GM23338 (cell line): Measurements from ENCODE around the gene ICAM1. TPM values are rescaled to one million over a fixed set of nuclear protein-coding genes. Genes with fewer than 3 reads are reported as not detected.

Experiments used
- ATAC-seq: fragments of 200-7000 bp; cut with Tn5 transposase; 3 replicates; pipeline ENCODE4 v1.9.1; 2020
- DNase-seq: peaks from one replicate; pipeline ENCODE4 v3.0.0-alpha.2; 2015; ENCODE audit warnings: low spot score
- H2AFZ ChIP-seq: fragments of 200-600 bp; sonication (generic); 2 replicates; pipeline ENCODE4 v1.8.0; 2016; ENCODE audit warnings: antibody characterized with exemption, mild to moderate bottlenecking, moderate library complexity
- H3F3A ChIP-seq: fragments of 200-600 bp; sonication (generic); replicated peaks from 2 replicates; pipeline ENCODE4 v1.8.0; 2017; ENCODE audit warnings: antibody characterized with exemption, mixed run types, low read depth
- H3K27ac ChIP-seq: fragments of 200-600 bp; sonication (generic); 2 replicates; pipeline ENCODE4 v1.6.1; 2016; ENCODE audit warnings: low read depth
- H3K27me3 ChIP-seq: fragments of 200-600 bp; sonication (generic); 2 replicates; pipeline ENCODE4 v1.8.0; 2016; ENCODE audit warnings: mild to moderate bottlenecking, mixed run types, moderate library complexity; ENCODE audit not compliant: insufficient read depth
- H3K36me3 ChIP-seq: fragments of 200-600 bp; sonication (generic); 2 replicates; pipeline ENCODE4 v1.8.0; 2016; ENCODE audit warnings: mild to moderate bottlenecking; ENCODE audit not compliant: insufficient read depth
- H3K4me1 ChIP-seq: fragments of 200-600 bp; sonication (generic); 2 replicates; pipeline ENCODE4 v1.8.0; 2016; ENCODE audit warnings: mild to moderate bottlenecking, moderate library complexity; ENCODE audit not compliant: insufficient read depth
- H3K4me2 ChIP-seq: fragments of 200-600 bp; sonication (generic); 2 replicates; pipeline ENCODE4 v1.7.1; 2017; ENCODE audit warnings: mixed run types
- H3K4me3 ChIP-seq: fragments of 200-600 bp; sonication (generic); 2 replicates; pipeline ENCODE4 v1.6.1; 2016; ENCODE audit warnings: mixed run types
- H3K79me2 ChIP-seq: fragments of 200-600 bp; sonication (generic); replicated peaks from 2 replicates; pipeline ENCODE4 v1.8.0; 2017; ENCODE audit warnings: mild to moderate bottlenecking; ENCODE audit not compliant: insufficient read depth
- H3K9me2 ChIP-seq: fragments of 200-600 bp; sonication (generic); 2 replicates; pipeline ENCODE4 v1.8.0; 2017; ENCODE audit not compliant: insufficient read depth
- H4K20me1 ChIP-seq: fragments of 200-600 bp; sonication (generic); replicated peaks from 2 replicates; pipeline ENCODE4 v1.8.0; 2017; ENCODE audit warnings: mild to moderate bottlenecking; ENCODE audit not compliant: insufficient read depth
- H3K27ac Mint-ChIP-seq: 2 replicates; pipeline ENCODE4 v1.8.0; 2020; ENCODE audit warnings: inconsistent platforms, mild to moderate bottlenecking, moderate library complexity, mixed read lengths
- H3K27me3 Mint-ChIP-seq: 3 replicates; pipeline ENCODE4 v1.8.0; 2022; ENCODE audit warnings: low read depth, mild to moderate bottlenecking, moderate library complexity, mixed read lengths, inconsistent platforms; ENCODE audit not compliant: insufficient read depth, poor library complexity
- H3K36me3 Mint-ChIP-seq: 3 replicates; pipeline ENCODE4 v1.8.0; 2021; ENCODE audit warnings: low read depth, mild to moderate bottlenecking, inconsistent platforms, moderate library complexity, mixed read lengths
- H3K4me1 Mint-ChIP-seq: 3 replicates; pipeline ENCODE4 v1.8.0; 2020; ENCODE audit warnings: mild to moderate bottlenecking, inconsistent platforms, mixed read lengths
- H3K4me3 Mint-ChIP-seq: 3 replicates; pipeline ENCODE4 v1.8.0; 2021; ENCODE audit warnings: moderate library complexity, mild to moderate bottlenecking, inconsistent platforms, mixed read lengths
- H3K9me3 Mint-ChIP-seq: 3 replicates; pipeline ENCODE4 v1.8.0; 2020; ENCODE audit warnings: moderate library complexity, mild to moderate bottlenecking, inconsistent platforms, mixed read lengths
- CREB1 ChIP-seq: fragments of 250-450 bp; sonication (Bioruptor Pico); IDR thresholded peaks from 2 replicates; pipeline ENCODE4 v1.5.0; 2020; ENCODE audit warnings: low read depth, mild to moderate bottlenecking, moderate library complexity
- EZH2phosphoT487 ChIP-seq: fragments of 200-600 bp; sonication (generic); IDR thresholded peaks from one replicate; pipeline ENCODE4 v1.8.1; 2018; ENCODE audit warnings: antibody characterized with exemption; ENCODE audit not compliant: unreplicated experiment
- NANOG ChIP-seq: IDR thresholded peaks from 2 replicates; pipeline ENCODE4 v1.6.1; 2016; ENCODE audit warnings: antibody characterized with exemption, borderline replicate concordance
- STAT1 ChIP-seq: IDR thresholded peaks from one replicate; pipeline ENCODE4 v1.6.1; 2016; ENCODE audit warnings: antibody characterized with exemption; ENCODE audit not compliant: unreplicated experiment
- ZNF114 ChIP-seq: fragments of 250-450 bp; sonication (Bioruptor Pico); IDR thresholded peaks from 2 replicates; pipeline ENCODE4 v1.5.0; 2020; ENCODE audit warnings: mild to moderate bottlenecking, moderate library complexity
- polyA plus RNA-seq: library from polyadenylated mRNA; unstranded; fragments of >200 nt; fragmentation: Nextera tagmentation; extraction: Ambion mirVana; gene quantifications from 2 replicates; pipeline ENCODE4 v1.2.1, GENCODE V29; 2016
- total RNA-seq: library from RNA; depleted of rRNA; stranded (reverse); fragments of >200 nt; shearing (Covaris generic); gene quantifications from 2 replicates; pipeline ENCODE4 v1.2.3, GENCODE V29; 2014
- TF ChIP-seq, protein P1 (sequence below): IDR thresholded peaks from 2 replicates; pipeline ENCODE4 v1.6.1; 2016; ENCODE audit warnings: antibody characterized with exemption
- TF ChIP-seq, protein P2 (sequence below): IDR thresholded peaks from one replicate; pipeline ENCODE4 v1.6.1; 2018; ENCODE audit warnings: antibody characterized with exemption; ENCODE audit not compliant: unreplicated experiment
- TF ChIP-seq, protein P3 (sequence below): fragments of 250-450 bp; sonication (Bioruptor Pico); IDR thresholded peaks from 2 replicates; pipeline ENCODE4 v1.5.0; 2020; ENCODE audit warnings: mild to moderate bottlenecking, moderate library complexity

The ICAM1 gene
- total and polyA plus RNA-seq, 2 experiments from 2014 or later: 1.6 to 3.5 TPM

DNA sequence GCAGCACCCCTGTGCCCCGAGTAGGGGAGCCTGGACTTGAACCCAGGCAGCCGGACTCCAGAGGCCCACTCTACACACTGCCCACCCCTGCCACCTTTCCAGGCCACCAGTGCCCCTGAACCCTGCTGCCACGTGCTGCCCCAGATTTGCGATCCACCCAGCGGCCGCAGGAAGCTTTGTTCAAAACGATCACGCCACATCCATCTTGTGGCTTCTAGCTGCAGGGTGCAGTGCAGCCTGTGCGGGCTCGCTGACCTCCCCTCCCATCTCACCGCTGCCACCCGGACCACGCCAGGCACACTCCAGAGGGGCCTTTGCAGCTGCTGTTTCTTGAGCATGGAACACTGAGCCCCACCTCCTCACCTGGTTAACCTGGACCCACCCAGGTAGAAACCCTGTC is 58.6 kb downstream of the ICAM1 start:
- H2AFZ ChIP-seq: no peak overlapping the region
- Mint-ChIP-seq H3K9me3 (no peaks in the 10 kb centered on the region), H3K36me3 (peaks cover 54% of the 10 kb centered on the region), H3K27ac (no peak overlapping the region), H3K4me3 (no peak overlapping the region), H3K27me3 (peaks cover 12% of the 10 kb centered on the region), H3K4me1 (peaks cover 10% of the 10 kb centered on the region)
- H3F3A ChIP-seq: no peaks in the 10 kb centered on the region; the same call in 1 of the 2 replicates
- H3K4me3 ChIP-seq: no peak overlapping the region
- H3K4me2 ChIP-seq: no peak overlapping the region
- ATAC-seq (no peak), DNase-seq (no peak)
- no peaks in the 10 kb centered on the region for H3K9me2 ChIP-seq
- TF ChIP-seq, protein P1, sequence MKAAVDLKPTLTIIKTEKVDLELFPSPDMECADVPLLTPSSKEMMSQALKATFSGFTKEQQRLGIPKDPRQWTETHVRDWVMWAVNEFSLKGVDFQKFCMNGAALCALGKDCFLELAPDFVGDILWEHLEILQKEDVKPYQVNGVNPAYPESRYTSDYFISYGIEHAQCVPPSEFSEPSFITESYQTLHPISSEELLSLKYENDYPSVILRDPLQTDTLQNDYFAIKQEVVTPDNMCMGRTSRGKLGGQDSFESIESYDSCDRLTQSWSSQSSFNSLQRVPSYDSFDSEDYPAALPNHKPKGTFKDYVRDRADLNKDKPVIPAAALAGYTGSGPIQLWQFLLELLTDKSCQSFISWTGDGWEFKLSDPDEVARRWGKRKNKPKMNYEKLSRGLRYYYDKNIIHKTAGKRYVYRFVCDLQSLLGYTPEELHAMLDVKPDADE: no peak
- no peak for TF ChIP-seq EZH2phosphoT487
- TF ChIP-seq ZNF114 (CRISPR knock-in tag): no peak
- TF ChIP-seq STAT1: no peak
- TF ChIP-seq, protein P2, sequence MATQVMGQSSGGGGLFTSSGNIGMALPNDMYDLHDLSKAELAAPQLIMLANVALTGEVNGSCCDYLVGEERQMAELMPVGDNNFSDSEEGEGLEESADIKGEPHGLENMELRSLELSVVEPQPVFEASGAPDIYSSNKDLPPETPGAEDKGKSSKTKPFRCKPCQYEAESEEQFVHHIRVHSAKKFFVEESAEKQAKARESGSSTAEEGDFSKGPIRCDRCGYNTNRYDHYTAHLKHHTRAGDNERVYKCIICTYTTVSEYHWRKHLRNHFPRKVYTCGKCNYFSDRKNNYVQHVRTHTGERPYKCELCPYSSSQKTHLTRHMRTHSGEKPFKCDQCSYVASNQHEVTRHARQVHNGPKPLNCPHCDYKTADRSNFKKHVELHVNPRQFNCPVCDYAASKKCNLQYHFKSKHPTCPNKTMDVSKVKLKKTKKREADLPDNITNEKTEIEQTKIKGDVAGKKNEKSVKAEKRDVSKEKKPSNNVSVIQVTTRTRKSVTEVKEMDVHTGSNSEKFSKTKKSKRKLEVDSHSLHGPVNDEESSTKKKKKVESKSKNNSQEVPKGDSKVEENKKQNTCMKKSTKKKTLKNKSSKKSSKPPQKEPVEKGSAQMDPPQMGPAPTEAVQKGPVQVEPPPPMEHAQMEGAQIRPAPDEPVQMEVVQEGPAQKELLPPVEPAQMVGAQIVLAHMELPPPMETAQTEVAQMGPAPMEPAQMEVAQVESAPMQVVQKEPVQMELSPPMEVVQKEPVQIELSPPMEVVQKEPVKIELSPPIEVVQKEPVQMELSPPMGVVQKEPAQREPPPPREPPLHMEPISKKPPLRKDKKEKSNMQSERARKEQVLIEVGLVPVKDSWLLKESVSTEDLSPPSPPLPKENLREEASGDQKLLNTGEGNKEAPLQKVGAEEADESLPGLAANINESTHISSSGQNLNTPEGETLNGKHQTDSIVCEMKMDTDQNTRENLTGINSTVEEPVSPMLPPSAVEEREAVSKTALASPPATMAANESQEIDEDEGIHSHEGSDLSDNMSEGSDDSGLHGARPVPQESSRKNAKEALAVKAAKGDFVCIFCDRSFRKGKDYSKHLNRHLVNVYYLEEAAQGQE: no peak
- TF ChIP-seq, protein P3, sequence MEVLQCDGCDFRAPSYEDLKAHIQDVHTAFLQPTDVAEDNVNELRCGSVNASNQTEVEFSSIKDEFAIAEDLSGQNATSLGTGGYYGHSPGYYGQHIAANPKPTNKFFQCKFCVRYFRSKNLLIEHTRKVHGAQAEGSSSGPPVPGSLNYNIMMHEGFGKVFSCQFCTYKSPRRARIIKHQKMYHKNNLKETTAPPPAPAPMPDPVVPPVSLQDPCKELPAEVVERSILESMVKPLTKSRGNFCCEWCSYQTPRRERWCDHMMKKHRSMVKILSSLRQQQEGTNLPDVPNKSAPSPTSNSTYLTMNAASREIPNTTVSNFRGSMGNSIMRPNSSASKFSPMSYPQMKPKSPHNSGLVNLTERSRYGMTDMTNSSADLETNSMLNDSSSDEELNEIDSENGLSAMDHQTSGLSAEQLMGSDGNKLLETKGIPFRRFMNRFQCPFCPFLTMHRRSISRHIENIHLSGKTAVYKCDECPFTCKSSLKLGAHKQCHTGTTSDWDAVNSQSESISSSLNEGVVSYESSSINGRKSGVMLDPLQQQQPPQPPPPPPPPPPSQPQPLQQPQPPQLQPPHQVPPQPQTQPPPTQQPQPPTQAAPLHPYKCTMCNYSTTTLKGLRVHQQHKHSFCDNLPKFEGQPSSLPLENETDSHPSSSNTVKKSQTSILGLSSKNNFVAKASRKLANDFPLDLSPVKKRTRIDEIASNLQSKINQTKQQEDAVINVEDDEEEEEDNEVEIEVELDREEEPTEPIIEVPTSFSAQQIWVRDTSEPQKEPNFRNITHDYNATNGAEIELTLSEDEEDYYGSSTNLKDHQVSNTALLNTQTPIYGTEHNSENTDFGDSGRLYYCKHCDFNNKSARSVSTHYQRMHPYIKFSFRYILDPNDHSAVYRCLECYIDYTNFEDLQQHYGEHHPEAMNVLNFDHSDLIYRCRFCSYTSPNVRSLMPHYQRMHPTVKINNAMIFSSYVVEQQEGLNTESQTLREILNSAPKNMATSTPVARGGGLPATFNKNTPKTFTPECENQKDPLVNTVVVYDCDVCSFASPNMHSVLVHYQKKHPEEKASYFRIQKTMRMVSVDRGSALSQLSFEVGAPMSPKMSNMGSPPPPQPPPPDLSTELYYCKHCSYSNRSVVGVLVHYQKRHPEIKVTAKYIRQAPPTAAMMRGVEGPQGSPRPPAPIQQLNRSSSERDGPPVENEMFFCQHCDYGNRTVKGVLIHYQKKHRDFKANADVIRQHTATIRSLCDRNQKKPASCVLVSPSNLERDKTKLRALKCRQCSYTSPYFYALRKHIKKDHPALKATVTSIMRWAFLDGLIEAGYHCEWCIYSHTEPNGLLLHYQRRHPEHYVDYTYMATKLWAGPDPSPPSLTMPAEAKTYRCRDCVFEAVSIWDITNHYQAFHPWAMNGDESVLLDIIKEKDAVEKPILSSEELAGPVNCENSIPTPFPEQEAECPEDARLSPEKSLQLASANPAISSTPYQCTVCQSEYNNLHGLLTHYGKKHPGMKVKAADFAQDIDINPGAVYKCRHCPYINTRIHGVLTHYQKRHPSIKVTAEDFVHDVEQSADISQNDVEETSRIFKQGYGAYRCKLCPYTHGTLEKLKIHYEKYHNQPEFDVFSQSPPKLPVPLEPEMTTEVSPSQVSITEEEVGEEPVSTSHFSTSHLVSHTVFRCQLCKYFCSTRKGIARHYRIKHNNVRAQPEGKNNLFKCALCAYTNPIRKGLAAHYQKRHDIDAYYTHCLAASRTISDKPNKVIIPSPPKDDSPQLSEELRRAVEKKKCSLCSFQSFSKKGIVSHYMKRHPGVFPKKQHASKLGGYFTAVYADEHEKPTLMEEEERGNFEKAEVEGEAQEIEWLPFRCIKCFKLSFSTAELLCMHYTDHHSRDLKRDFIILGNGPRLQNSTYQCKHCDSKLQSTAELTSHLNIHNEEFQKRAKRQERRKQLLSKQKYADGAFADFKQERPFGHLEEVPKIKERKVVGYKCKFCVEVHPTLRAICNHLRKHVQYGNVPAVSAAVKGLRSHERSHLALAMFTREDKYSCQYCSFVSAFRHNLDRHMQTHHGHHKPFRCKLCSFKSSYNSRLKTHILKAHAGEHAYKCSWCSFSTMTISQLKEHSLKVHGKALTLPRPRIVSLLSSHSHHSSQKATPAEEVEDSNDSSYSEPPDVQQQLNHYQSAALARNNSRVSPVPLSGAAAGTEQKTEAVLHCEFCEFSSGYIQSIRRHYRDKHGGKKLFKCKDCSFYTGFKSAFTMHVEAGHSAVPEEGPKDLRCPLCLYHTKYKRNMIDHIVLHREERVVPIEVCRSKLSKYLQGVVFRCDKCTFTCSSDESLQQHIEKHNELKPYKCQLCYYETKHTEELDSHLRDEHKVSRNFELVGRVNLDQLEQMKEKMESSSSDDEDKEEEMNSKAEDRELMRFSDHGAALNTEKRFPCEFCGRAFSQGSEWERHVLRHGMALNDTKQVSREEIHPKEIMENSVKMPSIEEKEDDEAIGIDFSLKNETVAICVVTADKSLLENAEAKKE (CRISPR knock-in tag): no peak
- no peak for TF ChIP-seq CREB1 (CRISPR knock-in tag)
- TF ChIP-seq NANOG: no peak
- peaks cover 19% of the 10 kb centered on the region; the same call in 1 of the 2 replicates for H3K36me3 ChIP-seq
- H4K20me1 ChIP-seq: peaks cover 23% of the 10 kb centered on the region
- no peak overlapping the region for H3K27ac ChIP-seq
- peaks cover 33% of the 10 kb centered on the region for H3K79me2 ChIP-seq
- peaks cover 13% of the 10 kb centered on the region; the same call in 1 of the 2 replicates for H3K4me1 ChIP-seq
- no peaks in the 10 kb centered on the region for H3K27me3 ChIP-seq
